Effector CD8-positive, alpha-beta T cell (primary cell): Measurements from ENCODE around the gene ENG.

Source experiments
- DNase-seq: peaks from one replicate; lab custom pipeline; 2025; lab: John Stamatoyannopoulos, UW

ENG gene

DNA sequence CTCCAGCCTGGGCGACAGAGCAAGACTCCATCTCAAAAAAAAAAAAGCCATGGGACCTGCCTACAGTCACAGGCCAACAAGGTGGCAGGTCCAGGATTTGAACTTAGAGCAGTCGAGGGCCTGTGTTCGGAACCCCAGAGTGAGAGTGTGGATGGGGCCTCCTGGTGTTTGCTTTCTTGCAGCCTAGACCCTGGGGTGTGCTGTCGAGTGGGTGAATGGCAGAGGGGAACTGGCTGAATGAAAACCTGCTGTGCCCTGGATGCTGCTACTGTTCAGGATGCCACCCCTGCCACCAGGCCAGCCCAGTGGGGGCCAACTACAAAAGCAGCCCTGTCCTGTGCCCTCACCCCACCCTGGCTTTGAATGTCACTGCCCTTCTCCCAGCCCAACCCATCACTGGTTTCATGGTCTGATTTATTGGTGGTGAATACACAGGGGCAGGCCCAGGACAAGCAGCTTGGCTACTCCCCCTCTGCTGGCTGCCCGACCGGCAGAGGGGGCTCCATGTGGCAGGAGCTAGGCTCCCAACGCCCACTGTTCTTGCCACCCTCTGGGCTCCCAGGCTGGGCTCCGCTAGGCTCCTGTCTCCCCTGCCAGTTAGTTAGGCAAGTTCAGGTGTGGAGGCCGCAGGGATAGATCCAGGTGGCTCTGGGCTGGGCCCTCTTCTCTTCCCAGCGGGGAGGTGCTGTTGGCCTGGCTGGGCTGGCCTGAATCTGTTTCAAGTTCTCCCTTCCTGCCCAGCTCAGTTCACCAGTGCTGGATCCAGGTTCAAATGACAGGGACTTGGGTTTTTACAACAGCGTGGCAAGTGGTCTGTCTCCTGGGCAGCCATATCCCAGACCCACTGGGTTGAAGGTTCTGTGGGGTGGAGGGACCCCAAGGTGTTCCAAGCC is 39.6 kb downstream of the ENG start:
- DNase-seq = no peak

DNA sequence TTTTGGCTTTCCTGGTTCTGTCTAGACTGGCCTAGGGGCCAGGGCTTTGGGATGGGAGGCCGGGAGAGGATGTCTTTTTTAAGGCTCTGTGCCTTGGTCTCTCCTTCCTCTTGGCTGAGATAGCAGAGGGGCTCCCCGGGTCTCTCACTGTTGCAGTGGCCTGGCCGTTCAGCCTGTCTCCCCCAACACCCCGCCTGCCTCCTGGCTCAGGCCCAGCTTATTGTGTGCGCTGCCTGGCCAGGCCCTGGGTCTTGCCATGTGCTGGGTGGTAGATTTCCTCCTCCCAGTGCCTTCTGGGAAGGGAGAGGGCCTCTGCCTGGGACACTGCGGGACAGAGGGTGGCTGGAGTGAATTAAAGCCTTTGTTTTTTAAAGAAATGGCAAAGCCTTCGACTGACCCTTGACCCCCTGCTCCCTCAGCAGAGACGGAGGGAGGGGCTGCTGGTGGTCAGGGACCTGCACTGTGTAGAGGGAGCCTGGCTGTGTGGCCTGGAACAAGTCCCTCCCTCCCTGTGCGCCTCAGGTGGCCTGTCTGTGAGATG is 40.7 kb downstream of the ENG start:
- DNase-seq = no peak

DNA sequence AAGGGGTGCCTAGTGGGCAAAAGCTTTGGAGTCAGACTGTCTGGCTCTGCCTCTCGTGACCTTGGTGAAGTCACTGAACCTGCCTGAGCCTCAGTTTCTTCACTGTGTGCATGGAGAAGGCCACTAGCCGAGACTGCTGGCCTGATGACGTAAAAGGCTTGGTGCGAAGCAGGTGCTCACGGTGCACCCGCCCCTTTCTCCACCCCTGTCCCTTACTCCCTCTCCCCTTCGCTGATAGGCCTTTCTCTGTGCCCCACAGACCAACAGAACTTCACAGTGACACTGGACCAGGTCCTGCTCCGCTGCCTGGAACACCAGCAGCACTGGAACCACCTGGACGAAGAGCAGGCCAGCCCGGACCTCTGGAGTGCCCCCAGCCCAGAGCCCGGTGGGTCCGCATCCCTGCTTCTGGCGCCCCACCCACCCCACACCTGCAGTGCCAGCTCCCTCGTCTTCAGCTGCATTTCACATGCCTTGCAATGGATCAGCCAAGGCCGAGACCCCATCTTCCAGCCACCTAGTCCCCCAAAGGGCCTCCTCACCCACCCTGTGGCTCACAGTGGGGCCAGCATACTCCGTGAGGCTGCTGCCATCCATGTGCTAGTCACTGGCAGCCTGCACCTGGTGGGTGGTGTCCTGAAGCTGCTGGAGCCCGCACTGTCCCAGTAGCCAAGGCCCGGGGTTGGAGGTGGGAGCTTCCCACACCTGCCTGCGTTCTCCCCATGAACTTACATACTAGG is 41.4 kb downstream of the ENG start:
- DNase-seq = no peak

DNA sequence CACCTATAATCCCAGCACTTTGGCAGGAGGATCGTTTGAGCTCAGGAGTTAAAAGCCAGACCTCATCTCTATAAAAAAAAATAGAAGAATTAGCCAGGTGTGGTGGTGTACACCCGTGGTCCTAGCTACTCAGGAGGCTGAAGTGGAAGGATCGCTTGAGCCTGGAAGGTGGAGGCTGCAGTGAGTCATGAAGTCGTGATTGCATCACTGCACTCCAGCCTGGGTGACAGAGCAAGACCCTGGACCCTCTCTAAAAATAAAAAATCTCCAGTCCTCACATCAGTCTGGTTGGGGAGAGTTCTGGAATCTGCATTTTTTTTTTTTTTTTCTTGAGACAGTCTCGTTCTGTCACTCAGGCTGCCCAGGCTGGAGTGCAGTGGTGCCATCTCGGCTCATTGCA is 42.4 kb downstream of the ENG start:
- DNase-seq = no peak

DNA sequence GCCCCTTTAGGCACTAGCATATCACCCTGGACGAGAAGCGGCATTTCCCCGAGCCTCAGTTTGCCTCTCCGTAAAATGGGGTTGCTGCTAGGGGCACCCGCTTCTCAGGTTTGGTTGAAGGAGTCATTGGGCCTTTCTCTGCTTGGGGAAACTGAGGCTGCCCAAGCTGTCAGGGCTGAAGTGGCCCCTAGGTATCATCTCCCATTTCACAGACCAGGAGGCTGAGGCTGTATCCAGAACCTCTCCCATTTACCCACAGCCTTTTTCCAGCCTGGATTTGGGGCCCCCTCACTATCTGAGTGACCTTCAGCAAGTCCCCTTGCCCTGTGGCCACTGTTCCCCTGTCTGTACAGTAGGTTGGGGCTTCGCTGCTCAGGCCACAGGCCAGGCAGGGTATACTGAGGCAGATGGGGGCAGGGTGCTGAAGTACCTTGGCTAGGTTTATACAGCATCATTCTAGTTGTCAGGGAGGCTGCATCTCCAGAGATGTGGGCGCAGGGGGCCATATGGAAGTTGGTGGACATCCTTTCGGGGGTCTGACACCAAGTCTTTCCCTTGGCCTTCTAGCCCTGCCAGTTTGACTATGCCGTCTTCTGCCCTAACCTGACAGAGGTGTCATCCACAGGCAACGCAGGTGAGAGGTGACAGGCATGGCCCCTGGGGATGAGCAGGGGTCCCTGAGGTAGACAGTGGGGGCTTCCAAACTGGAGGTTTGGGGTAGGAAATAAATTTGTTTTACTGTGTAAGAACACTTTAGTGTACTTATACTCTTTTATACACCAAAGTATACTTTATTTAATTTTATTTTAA is 43.9 kb downstream of the ENG start:
- DNase-seq = no peak

DNA sequence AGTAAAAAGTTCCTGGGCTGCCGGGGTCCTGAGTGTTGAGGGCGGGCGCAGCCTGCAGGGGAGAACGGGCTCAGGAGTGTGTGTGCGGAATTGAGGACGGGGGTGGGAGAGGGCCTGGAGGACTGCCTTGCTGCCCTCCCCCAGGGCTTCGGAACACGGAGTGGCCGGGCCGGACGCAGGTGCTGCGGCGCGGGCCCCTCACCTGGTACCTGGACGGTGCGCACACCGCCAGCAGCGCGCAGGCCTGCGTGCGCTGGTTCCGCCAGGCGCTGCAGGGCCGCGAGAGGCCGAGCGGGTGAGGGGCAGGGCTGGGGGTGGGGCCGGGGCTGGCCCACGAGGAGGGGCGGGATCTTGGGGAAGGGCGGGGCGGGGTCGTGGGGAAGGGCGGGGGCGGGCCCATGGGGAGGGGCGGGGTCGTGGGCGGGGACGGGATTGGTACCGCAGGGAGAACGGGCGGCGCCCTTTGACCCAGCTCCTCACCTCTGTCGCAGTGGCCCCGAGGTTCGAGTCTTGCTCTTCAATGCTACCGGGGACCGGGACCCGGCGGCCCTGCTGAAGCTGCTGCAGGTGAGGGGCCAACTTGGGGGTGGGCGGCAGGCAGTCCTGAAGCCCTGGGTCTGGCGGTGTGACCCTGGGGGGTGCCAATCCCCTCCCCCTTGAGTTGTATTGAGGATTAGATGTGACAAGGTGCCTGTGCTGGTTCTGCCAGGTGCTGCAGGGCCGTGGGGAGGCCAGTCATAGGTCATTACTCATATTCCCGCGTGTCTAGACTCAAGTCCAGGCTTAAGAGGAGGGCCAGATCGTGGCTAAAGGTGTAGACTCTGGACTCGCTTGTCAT is 44.7 kb downstream of the ENG start:
- DNase-seq = no peak

DNA sequence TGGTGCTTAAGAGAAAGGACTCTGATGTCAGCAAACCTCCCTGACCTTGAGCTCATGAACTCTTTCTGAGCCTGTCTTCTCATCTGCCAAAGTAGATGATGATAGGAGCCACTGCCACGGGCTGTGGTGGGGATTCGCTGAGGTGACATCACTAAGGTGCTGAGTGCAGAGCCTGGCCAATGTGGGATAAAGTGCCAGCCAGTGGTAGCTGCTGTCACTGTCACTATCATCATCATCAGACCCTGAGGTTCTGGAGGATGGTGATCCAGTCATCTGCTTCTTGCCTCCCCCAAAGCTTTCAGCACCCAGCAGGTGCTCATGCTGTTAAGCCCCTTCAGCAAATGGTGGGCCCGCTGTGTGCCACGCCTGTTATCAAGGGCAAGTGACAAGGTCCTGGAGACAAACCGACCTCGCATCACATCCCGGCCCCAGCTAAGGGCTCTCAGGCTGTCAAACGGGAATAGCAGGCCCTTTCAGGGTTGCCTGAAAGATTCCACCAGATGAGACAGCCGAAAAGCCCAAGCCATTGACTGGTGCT is 45.4 kb downstream of the ENG start:
- DNase-seq = no peak

DNA sequence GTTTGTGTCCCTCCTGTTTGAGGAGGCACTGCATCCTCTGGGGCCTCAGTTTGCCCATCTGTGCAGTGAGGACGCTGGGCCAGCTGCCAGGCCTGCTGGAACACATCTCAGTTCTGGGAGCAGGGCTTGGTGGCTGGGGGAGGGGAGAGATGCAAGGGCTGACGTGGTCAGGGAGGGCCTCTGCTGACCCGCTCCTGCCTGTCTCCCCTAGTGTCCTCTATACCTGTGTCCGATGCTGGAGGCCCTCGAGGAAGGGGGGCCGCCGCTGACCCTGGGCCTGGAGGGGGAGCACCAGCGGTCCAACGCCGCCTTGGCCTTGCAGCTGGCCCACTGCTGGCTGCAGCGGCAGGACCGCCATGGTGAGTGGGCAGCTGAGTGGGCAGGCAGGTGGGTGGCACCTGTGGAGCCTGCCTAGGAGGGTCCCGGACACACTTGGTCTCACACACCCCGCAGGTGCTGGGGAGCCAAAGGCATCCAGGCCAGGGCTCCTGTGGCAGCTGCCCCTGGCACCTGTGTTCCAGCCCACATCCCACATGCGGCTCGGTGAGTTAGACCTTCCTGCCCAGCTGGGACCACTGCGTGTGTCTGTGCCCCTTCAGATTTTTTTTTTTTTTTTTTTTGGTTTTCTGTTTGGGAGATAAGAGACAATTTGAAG is 46.0 kb downstream of the ENG start:
- DNase-seq = no peak

DNA sequence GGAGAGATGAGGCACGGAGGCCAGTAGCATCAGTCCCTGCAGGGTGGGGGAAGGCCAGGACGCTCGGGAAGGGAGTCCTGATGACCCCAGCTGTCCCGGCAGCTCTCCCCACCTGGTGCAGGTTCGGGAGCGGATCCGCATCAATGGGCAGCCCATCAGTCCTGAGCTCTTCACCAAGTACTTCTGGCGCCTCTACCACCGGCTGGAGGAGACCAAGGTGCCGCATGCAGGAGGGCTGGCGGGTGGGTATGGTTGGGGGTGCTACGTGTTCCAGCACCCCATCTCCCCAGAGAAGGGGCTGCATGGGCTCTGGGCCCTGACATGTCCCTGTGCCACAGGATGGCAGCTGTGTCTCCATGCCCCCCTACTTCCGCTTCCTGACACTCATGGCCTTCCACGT is 47.6 kb downstream of the ENG start:
- no peak for DNase-seq

DNA sequence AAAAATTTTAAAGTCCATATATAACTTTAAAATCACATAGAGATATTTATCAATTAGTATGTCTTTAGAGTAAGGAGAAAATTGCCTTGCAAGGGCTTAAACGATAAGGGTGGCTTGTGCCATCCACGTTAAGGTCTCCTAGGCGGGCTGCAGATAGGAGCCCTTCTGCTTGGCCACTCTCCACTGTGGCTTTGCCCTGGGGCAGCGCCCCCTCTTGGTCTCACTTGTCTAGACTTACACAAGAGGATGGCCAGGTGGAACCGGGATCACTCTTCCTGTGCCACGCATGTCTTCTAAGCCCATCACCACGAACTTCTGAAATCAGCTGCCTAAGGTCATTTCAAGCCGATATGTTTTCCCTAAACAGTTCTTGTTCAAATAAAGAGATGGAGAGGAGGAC is 48.8 kb downstream of the ENG start:
- DNase-seq = peak; percentile 6

DNA sequence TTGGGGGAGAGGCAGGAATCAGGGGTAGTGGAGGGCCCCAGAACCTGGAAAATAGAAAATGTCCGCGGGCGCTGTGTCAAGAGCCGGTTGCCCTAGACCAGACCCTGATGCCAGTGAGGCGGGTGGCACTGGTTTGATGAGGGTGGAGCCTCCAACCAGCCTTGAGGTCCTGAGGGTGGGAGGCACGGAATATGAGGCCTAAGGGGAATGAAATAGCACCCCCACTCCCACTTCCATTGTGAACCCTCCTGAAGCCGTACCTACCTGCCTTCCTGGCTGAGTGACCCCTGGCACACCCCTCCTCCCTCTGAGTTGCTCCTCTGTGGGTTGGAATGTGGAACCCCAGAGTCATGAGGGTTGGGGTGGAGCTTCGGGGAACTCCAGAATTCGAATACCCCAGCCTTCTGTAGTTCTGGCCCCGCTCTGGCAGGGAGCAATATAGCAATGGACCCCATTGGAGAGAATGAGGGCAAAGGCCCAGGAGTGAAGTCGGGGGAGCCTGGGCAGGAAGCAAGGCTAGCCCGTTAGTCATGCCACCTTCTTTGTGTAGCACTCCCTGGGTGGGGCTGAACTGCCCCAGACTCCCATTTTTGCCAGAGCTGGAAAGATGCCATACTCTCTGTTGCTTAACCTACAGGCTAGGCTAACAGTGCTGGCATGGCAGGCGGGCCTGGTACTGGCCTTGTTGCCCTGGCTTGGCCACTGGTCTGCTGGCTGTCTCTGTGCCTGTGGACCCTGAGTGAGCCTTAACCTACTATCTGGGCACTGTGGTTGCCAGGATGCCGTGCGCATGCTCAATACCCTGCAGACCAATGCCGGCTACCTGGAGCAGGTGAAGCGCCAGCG is 50.7 kb downstream of the ENG start:
- DNase-seq = no peak

DNA sequence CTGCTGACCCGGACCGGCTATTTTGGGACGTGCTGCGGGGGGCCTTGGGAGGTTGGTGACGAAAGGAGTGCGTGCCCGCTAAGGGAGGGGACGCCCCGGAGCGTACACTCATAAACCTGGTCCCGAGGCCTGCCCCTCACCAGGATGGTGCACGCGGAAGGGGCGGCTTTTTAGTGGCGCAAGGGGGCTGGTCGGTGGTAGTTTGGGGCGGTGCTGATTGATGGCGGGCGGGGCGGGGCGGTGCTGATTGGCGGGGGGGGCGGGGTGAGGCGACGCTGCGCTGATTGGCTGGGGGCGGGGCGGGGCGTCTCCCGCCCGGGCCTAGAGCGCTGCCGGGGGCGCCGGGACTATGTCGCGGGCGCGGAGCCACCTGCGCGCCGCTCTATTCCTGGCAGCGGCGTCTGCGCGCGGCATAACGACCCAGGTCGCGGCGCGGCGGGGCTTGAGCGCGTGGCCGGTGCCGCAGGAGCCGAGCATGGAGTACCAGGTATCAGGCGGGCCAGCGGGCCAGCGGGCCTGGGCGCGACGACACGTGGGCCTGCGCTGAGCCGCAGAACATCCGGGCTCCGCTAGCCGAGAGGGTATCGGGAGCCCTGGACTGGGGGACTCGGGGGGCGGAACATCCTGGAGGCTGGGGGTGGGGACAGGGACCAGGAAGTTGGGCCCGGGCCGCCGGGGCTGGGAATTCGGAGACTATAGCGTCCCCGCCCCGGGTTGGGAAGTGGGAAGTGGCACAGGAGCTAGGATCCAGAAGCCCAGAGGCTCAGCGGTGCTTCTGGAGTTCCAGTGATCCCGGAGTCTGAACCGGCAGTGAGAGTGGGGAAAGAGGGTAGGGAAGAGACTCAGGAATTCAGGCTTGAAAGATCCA is 51.6 kb downstream of the ENG start, which contains the start of gene FPGS:
Gene FPGS (plus strand): TSS at position 307 of the 868 bp plus-strand sequence. CDS start 43 bp downstream, at position 350.
- peak; percentile 82 for DNase-seq

DNA sequence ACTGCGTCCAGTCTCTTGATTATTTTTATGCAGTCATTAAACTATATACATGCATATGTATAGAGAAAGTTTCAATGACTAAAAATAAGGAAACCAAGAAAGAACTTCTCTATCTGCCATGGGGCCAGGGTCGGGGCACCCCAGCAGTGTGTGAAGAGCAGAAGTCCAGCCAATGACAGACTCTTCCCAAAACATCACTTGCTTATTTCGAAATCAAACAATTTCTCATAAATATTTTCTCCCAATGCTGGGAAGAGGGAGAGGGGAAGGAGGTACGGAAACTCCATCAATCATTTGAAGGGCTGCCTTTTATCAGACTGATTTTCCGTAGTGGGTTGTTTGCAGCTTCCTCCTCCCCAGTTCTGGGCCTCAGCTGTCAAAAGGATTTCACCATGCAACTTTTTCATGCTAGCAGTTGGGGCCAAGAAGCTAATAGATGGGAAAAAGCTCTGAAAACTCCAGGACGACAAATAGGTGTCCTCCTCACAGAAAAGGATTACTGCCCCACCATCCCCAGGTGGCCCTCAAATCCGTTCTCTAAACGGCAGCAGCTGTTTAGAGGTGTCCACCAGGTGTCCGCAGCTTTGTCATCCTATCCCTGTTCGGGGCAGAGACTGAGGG is 52.4 kb downstream of the ENG start:
- DNase-seq = no peak

DNA sequence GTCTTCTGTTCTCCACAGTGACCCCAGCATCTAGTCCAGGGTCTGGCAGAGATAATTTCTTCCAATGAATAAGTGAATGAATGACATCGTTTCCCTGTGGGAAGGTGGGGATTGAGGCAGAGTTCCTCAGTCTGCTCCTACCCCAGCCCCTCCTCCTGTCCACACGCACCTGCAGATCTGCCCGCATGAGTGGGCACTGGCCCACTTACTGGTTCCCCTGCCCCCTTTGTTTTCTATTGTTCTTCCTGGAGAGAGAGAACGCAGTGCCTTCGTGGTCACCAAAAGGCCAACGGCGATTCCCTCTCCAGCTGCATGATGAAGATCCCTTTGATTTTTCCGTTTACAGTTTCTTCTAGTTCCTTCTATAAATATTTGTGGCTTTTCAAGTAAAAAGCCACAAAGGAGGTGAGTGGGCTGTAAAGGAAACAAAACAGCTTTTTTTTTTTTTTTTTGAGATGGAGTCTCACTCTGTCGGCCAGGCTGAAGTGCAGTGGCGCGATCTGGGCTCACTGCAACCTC is 57.5 kb downstream of the ENG start:
- no peak for DNase-seq

DNA sequence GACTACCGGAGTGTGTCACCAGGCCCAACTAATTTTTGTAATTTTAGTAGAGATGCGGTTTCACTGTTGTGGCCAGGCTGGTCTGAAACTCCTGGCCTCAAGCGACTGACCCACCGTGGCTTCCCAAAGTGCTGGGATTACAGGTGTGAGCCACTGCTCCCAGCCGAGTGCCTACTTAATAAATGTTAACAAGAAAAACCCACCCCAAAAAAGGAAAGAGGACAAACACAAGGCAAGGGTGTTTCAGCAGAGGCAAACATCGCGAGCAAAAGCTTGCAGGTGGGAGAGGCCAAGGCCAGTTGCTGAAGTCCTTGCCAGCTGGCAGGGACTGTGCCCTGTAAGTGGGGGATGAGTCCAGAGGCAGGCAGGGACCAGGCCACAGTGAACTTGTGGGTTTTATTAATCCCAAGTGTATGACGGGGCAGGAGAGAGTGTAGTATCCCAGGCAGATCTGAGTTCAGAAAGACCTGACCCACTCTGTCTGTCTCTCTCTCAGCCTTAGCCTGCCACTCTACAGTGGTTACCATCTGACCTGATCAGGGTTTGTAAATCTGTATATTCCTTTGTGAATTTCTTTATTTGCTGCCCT is 58.1 kb downstream of the ENG start:
- DNase-seq = no peak

DNA sequence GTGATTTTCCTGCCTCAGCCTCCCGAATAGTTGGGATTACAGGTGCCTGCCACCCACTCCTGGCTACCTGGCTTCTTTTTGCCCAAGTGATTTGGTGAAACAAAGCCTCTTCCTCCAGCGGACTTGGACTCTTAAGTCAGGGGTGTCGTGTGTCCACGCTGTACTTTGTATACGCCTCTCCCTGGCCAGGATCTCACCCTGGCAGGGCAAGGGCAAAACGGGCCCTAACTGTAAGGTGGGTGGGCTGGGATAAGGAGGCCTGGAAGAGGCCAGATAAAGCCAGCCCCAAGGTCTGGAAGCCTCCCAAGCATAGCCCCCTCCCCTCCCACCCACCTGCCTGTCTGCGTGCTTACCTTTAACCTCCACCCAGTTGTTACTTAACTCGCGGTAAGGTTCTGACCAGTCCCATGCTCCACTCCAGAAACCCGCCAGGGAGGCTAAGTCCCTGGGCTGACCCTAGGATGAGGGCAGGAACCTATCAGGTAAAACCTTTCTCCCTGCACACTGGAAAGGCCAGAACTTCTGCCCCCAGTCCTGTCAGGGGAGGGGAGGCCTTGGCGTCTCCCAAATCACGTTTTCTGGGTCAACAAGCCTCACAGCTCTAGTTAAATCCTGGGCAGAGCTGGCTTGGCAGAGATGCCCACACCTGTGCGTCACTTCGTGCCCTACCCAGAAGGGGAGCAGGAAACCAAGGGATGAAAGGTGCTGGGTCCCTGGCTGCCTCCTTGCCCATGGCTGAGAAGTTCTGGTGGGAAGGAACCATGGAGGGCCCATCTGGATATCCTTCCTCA is 60.3 kb downstream of the ENG start:
- DNase-seq = no peak
